IMR-90 (cell line): ENCODE data around the gene SLC51A. TPM values are rescaled to one million over a fixed set of nuclear protein-coding genes. Genes with fewer than 3 reads are reported as not detected.

ENCODE experiments used
- ATAC-seq: fragments of 200-7000 bp; cut with Tn5 transposase; 2 replicates; pipeline ENCODE4 v1.9.1; 2020; ENCODE audit warnings: low read depth, mild to moderate bottlenecking, moderate library complexity
- Bru-seq: library from RNA; stranded (reverse); fragments of 400-500 nt; gene quantifications from one replicate; lab custom pipeline; 2021; lab: Mats Ljungman, UMichigan
- BruChase-seq, 2 experiments: library from RNA; stranded (reverse); fragments of 400-500 nt; gene quantifications; one replicate each; lab custom pipeline; 2021; lab: Mats Ljungman, UMichigan
- BruUV-seq: library from RNA; stranded (reverse); fragments of 400-500 nt; replicated peaks from 2 replicates; lab custom pipeline; 2021; lab: Mats Ljungman, UMichigan
- CTCF ChIA-PET: fragments of 300-600 bp; formaldehyde crosslinking; extraction: SDS; loops from one replicate; lab custom pipeline; 2021; ENCODE audit warnings: antibody characterized with exemption; lab: Yijun Ruan, JAX
- POLR2A ChIA-PET: fragments of 300-600 bp; sonication (Branson Sonifier 250); formaldehyde crosslinking; loops from one replicate; lab custom pipeline; 2022; ENCODE audit warnings: antibody characterized with exemption; ENCODE audit not compliant: unreplicated experiment; lab: Charles Lee
- DNase-seq: peaks from one replicate; pipeline ENCODE4 v3.0.0; 2013
- H2AFZ ChIP-seq: replicated peaks from 2 replicates; pipeline ENCODE3; 2013; ENCODE audit warnings: low read length, mild to moderate bottlenecking; ENCODE audit not compliant: poor library complexity
- H2AK5ac ChIP-seq: 2 replicates; pipeline ENCODE4 v1.6.1; 2013; ENCODE audit warnings: low read depth, low read length, inconsistent platforms
- H2AK9ac ChIP-seq: replicated peaks from 2 replicates; pipeline ENCODE3; 2013; ENCODE audit warnings: mild to moderate bottlenecking, low read depth, low read length, moderate library complexity; ENCODE audit not compliant: poor library complexity
- H2BK120ac ChIP-seq: 2 replicates; pipeline ENCODE4 v1.6.1; 2013; ENCODE audit warnings: low read depth, low read length, inconsistent platforms
- H2BK15ac ChIP-seq: 3 replicates; pipeline ENCODE4 v1.6.1; 2013; ENCODE audit warnings: low read depth, low read length, inconsistent platforms
- H2BK20ac ChIP-seq: 2 replicates; pipeline ENCODE4 v1.6.1; 2013; ENCODE audit warnings: low read depth, mild to moderate bottlenecking, inconsistent platforms, low read length, moderate library complexity
- H2BK5ac ChIP-seq: 2 replicates; pipeline ENCODE4 v1.6.1; 2013; ENCODE audit warnings: mild to moderate bottlenecking, low read depth, low read length, inconsistent platforms; ENCODE audit not compliant: poor library complexity, severe bottlenecking
- H3K14ac ChIP-seq: replicated peaks from 2 replicates; pipeline ENCODE4 v1.6.1; 2013; ENCODE audit warnings: low read depth, low read length, inconsistent platforms
- H3K18ac ChIP-seq: 2 replicates; pipeline ENCODE4 v1.6.1; 2013; ENCODE audit warnings: low read depth, low read length, control low read depth
- H3K23ac ChIP-seq: 2 replicates; pipeline ENCODE4 v1.6.1; 2013; ENCODE audit warnings: low read depth, low read length, inconsistent platforms
- H3K27ac ChIP-seq: 2 replicates; pipeline ENCODE4 v1.5.1; 2013; ENCODE audit warnings: mild to moderate bottlenecking, control low read depth, low read length; ENCODE audit not compliant: insufficient read depth
- H3K27me3 ChIP-seq: 2 replicates; pipeline ENCODE4 v1.6.1; 2013; ENCODE audit warnings: low read length; ENCODE audit not compliant: control insufficient read depth, insufficient read depth
- H3K36me3 ChIP-seq: 2 replicates; pipeline ENCODE4 v1.6.1; 2013; ENCODE audit warnings: low read length, mixed read lengths; ENCODE audit not compliant: control insufficient read depth, insufficient read depth
- H3K4ac ChIP-seq: 2 replicates; pipeline ENCODE4 v1.6.1; 2013; ENCODE audit warnings: low read depth, low read length, inconsistent platforms
- H3K4me1 ChIP-seq: 2 replicates; pipeline ENCODE4 v1.6.1; 2013; ENCODE audit warnings: low read length, mixed read lengths; ENCODE audit not compliant: control insufficient read depth, insufficient read depth
- H3K4me2 ChIP-seq: 2 replicates; pipeline ENCODE4 v1.6.1; 2013; ENCODE audit warnings: low read depth, mild to moderate bottlenecking, control low read depth, low read length, moderate library complexity
- H3K4me3 ChIP-seq: 2 replicates; pipeline ENCODE4 v1.5.1; 2013; ENCODE audit warnings: low read depth, mild to moderate bottlenecking, control low read depth, low read length, moderate library complexity; ENCODE audit not compliant: insufficient read depth
- H3K56ac ChIP-seq: 2 replicates; pipeline ENCODE4 v1.6.1; 2013; ENCODE audit warnings: low read length, inconsistent platforms; ENCODE audit not compliant: insufficient read depth; ENCODE audit errors: extremely low read depth
- H3K79me1 ChIP-seq, 2 experiments: 2 replicates each; pipeline ENCODE4 v1.6.1; 2013; ENCODE audit warnings: low read length in 2 of 2, inconsistent platforms in 1 of 2, low read depth in 1 of 2
- H3K9ac ChIP-seq: 2 replicates; pipeline ENCODE4 v1.6.1; 2013; ENCODE audit warnings: low read depth, low read length, control low read depth
- H3K9me1 ChIP-seq: 2 replicates; pipeline ENCODE4 v1.6.1; 2013; ENCODE audit warnings: low read length, inconsistent platforms; ENCODE audit not compliant: insufficient read depth
- H3K9me3 ChIP-seq: 2 replicates; pipeline ENCODE4 v1.6.1; 2013; ENCODE audit warnings: low read length; ENCODE audit not compliant: control insufficient read depth, insufficient read depth
- H4K20me1 ChIP-seq: 2 replicates; pipeline ENCODE4 v1.6.1; 2013; ENCODE audit warnings: low read length, inconsistent platforms; ENCODE audit not compliant: insufficient read depth
- H4K5ac ChIP-seq: 2 replicates; pipeline ENCODE4 v1.6.1; 2013; ENCODE audit warnings: mild to moderate bottlenecking, low read depth, low read length, control low read depth
- H4K8ac ChIP-seq, 2 experiments: 2 replicates each; pipeline ENCODE4 v1.6.1; 2013; ENCODE audit warnings: low read depth in 2 of 2, low read length in 2 of 2, control low read depth in 1 of 2, inconsistent platforms in 1 of 2
- H4K91ac ChIP-seq: 2 replicates; pipeline ENCODE4 v1.6.1; 2013; ENCODE audit warnings: low read depth, low read length, inconsistent platforms; ENCODE audit not compliant: insufficient read depth
- BHLHE40 ChIP-seq: fragments of 150-350 bp; IDR thresholded peaks from 2 replicates; pipeline ENCODE4 v1.6.1; 2016; ENCODE audit warnings: mild to moderate bottlenecking, low read depth, low read length
- CHD1 ChIP-seq: IDR thresholded peaks from 2 replicates; pipeline ENCODE4 v1.6.1; 2012; ENCODE audit warnings: low read depth, low read length, improper control_type of control experiment
- MAFK ChIP-seq: IDR thresholded peaks from 2 replicates; pipeline ENCODE4 v1.6.1; 2012; ENCODE audit warnings: low read depth, low read length, improper control_type of control experiment
- MXI1 ChIP-seq: IDR thresholded peaks from 2 replicates; pipeline ENCODE4 v1.6.1; 2012; ENCODE audit warnings: low read depth, mild to moderate bottlenecking, low read length, moderate library complexity, borderline replicate concordance
- POLR2A ChIP-seq: IDR thresholded peaks from 2 replicates; pipeline ENCODE4 v1.6.1; 2012; ENCODE audit warnings: mild to moderate bottlenecking, low read depth, low read length
- RAD21 ChIP-seq: IDR thresholded peaks from 2 replicates; pipeline ENCODE4 v1.6.1; 2012; ENCODE audit warnings: low read length, improper control_type of control experiment
- RCOR1 ChIP-seq: IDR thresholded peaks from 2 replicates; pipeline ENCODE4 v1.6.1; 2012; ENCODE audit warnings: mild to moderate bottlenecking, low read length, improper control_type of control experiment; ENCODE audit not compliant: insufficient replicate concordance
- RFX5 ChIP-seq: IDR thresholded peaks from 2 replicates; pipeline ENCODE4 v1.8.0; 2012; ENCODE audit warnings: low read depth, mild to moderate bottlenecking, low read length, moderate library complexity
- SMC3 ChIP-seq: fragments of 150-350 bp; IDR thresholded peaks from 2 replicates; pipeline ENCODE4 v1.6.1; 2016; ENCODE audit warnings: low read depth, mild to moderate bottlenecking, antibody characterized with exemption, low read length, moderate library complexity
- USF2 ChIP-seq: fragments of 150-350 bp; IDR thresholded peaks from 2 replicates; pipeline ENCODE4 v1.6.1; 2017; ENCODE audit warnings: mild to moderate bottlenecking, antibody characterized with exemption, low read length, low read depth
- WGBS, 2 experiments: methylation state at CpG; one replicate each; pipeline versions ENCODE4 v1.1.5 to v1.1.7; 2013; ENCODE audit warnings: missing lambda C conversion rate in 2 of 2; ENCODE audit not compliant: insufficient read length in 1 of 2; ENCODE audit errors: extremely low coverage in 2 of 2; 5-methylcytosine and 5-hydroxymethylcytosine counted together
- dilution Hi-C: fragments of 300-500 bp; cut with HindIII; formaldehyde crosslinking; loops from one replicate; pipeline ENCODE4 v1.14.3; 2018; ENCODE audit warnings: low sequenced_read_pairs; ENCODE audit not compliant: unreplicated experiment
- in situ Hi-C: fragments of 300-500 bp; cut with MboI; formaldehyde crosslinking; loops from 3 replicates; pipeline ENCODE4 v1.14.3; 2019; ENCODE audit warnings: low sequenced_read_pairs, inconsistent platforms, mixed read lengths
- intact Hi-C: fragments of 100-400 bp; cut with micrococcal nuclease; formaldehyde crosslinking; loops from 2 replicates; pipeline ENCODE4 v1.10.0; 2022
- long read RNA-seq: library from polyadenylated mRNA; unstranded; transcript quantifications from one replicate; pipeline ENCODE4 v2.0.0, GENCODE V29; 2021; ENCODE audit not compliant: unreplicated experiment
- polyA plus RNA-seq, 3 experiments: library from polyadenylated mRNA; depleted of rRNA; stranded (reverse); fragments of >200 nt; gene quantifications; 2 replicates each; pipeline ENCODE4 v1.2.3, GENCODE V29; 2012; ENCODE audit warnings: low replicate concordance in 1 of 3
- total RNA-seq: library from RNA; depleted of rRNA; stranded (reverse); fragments of >200 nt; gene quantifications from 2 replicates; pipeline ENCODE4 v1.2.3, GENCODE V29; 2012; rRNA removed
- TF ChIP-seq, protein P1 (sequence below): fragments of 150-350 bp; IDR thresholded peaks from 2 replicates; pipeline ENCODE4 v1.6.1; 2016; ENCODE audit warnings: low read depth, mild to moderate bottlenecking, low read length, moderate library complexity, borderline replicate concordance

Gene SLC51A
- not detected in 2 replicates for total RNA-seq
- polyA plus RNA-seq (2012; rRNA removed), result not detected in 2 replicates
- polyA plus RNA-seq (2012; cell fraction: cytosol; rRNA removed), result not detected in 2 replicates
- not detected in 2 replicates for polyA plus RNA-seq (2012; cell fraction: nucleus; rRNA removed; ENCODE audit: low replicate concordance)
- Bru-seq, nascent RNA, result not detected
- BruChase-seq, experiment 1, labeled RNA remaining after a 6-hour chase, result not detected
- not detected for BruChase-seq, experiment 2, labeled RNA remaining after a 2-hour chase
- long read RNA-seq, partial matches to known transcripts, result 0 of 1 reads
- long read RNA-seq, other reads (novel, unspliced or antisense), result 1 of 1 reads

- Histone ChIP-seq H3K14ac (no peak within 1 kb of the TSS), H2AFZ (peak within 1 kb of the TSS; percentile 5), H3K4me2 (no peak within 1 kb of the TSS), H3K4me1 (0 out of 2 replicates have a peak, but pooled peaks cover 2% of the 10 kb centered on the region), H3K4ac (no peak within 1 kb of the TSS), H4K20me1 (no peaks in the 10 kb centered on the region; the same call in 1 of the 2 replicates), H3K23ac (no peak within 1 kb of the TSS), H2BK20ac (no peak within 1 kb of the TSS), H3K9me3 (no peaks in the 10 kb centered on the region), H3K9me1 (0 out of 2 replicates have a peak, but pooled peaks cover 3% of the 10 kb centered on the region), H4K8ac (no peak within 1 kb of the TSS), H2AK5ac (no peak within 1 kb of the TSS), H3K79me1 (no peaks in the 10 kb centered on the region), H2BK5ac (no peak within 1 kb of the TSS), H3K9ac (no peak within 1 kb of the TSS), H3K18ac (no peak within 1 kb of the TSS), H4K91ac (no peak within 1 kb of the TSS), H3K4me3 (no peak within 1 kb of the TSS), H3K27ac (no peak within 1 kb of the TSS), H3K27me3 (peaks cover 12% of the 10 kb centered on the region; the same call in 1 of the 2 replicates), H3K56ac (no peak within 1 kb of the TSS), H2BK120ac (no peak within 1 kb of the TSS), H2BK15ac (no peak within 1 kb of the TSS), H2AK9ac (no peak within 1 kb of the TSS), H4K5ac (no peak within 1 kb of the TSS), H3K36me3 (no peaks in the 10 kb centered on the region)
- ChIA-PET POLR2A (no interaction called here), CTCF (interaction anchor here (1.0 to 1.2 kb wide), 2 partner anchors 11 to 20 kb away, joined by 3 read pairs; no protein-coding TSS in a partner anchor)
- dilution Hi-C loops, result no loop called here
- in situ Hi-C loops, result no loop called here
- TF ChIP-seq SMC3, result no peak
- no peak for TF ChIP-seq RFX5
- no peak for TF ChIP-seq MXI1
- no peak for TF ChIP-seq USF2
- no peak for TF ChIP-seq MAFK
- no peak for TF ChIP-seq POLR2A
- no peak for TF ChIP-seq RCOR1
- no peak for TF ChIP-seq CHD1
- TF ChIP-seq, protein P1, sequence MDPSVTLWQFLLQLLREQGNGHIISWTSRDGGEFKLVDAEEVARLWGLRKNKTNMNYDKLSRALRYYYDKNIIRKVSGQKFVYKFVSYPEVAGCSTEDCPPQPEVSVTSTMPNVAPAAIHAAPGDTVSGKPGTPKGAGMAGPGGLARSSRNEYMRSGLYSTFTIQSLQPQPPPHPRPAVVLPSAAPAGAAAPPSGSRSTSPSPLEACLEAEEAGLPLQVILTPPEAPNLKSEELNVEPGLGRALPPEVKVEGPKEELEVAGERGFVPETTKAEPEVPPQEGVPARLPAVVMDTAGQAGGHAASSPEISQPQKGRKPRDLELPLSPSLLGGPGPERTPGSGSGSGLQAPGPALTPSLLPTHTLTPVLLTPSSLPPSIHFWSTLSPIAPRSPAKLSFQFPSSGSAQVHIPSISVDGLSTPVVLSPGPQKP, result no peak
- no peak for TF ChIP-seq RAD21
- no peak for TF ChIP-seq BHLHE40
- BruUV-seq, result no TSS peak
- DNase-seq, result no peak
- WGBS, 2 experiments, result 27% methylated on average over 3 of the region's 15 CpGs; no CpG with 5 or more reads in 1 of the 2 experiments
- ATAC-seq, result no peak
- intact Hi-C loops, result no loop called here
These were observed at the start of gene SLC51A for GRCh38 chr3:196216089-196216564. Gene SLC51A, plus strand, starts transcription at chr3:196216534. Its CDS starts 179 bp downstream, at chr3:196216713.
